Pulmonary artery endothelial cell (primary cell): ENCODE measurements around the gene CCT6B. TPM values are rescaled to one million over a fixed set of nuclear protein-coding genes. Genes with fewer than 3 reads are reported as not detected.
"Not testable (repeated sequence)": the region's sequence is repeated elsewhere in the genome, so short reads cannot be mapped to it uniquely, and the experiment has no call there.

Experiments used
- DNase-seq: peaks from one replicate; pipeline ENCODE4 v3.0.0-alpha.2; 2011; ENCODE audit warnings: low read depth, low spot score
- total RNA-seq: library from RNA; depleted of rRNA; stranded (reverse); fragments of >200 nt; gene quantifications from 2 replicates; pipeline ENCODE4 v1.2.3, GENCODE V29; 2014

Gene CCT6B
- 0.11 and 0.59 TPM in 2 replicates for total RNA-seq

DNA sequence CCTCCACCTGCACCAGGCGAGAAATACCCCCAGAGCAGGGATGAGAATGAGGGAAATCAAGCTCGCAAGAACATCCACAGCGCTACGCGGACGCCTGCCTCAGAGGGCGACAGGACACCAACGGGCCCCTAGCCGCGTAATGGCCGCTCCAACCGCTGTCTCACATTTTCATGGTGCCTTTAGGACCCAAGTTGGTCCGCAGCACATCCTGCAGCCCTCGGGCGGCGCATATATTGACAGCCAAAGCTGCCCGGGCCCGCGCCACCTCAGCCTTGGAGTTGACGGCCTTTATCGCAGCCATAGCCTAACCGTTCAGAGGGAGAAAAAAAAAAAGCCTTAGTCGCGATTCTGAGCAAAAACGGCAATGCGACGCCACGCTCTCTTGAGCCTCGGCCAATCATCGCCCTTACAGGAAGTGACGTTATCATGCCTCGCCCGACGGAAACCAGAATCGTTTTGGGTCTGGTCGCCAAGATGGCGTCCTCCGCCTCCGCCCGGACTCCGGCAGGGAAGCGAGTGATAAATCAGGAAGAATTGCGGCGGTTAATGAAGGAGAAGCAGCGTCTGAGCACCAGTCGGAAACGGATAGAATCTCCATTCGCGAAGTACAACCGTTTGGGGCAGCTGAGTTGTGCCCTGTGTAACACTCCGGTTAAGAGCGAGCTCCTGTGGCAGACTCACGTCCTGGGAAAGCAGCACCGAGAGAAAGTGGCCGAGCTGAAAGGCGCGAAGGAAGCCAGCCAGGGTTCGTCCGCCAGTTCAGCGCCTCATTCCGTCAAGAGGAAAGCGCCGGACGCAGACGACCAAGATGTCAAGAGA is at the start of gene CCT6B, which contains the start of gene ZNF830:
Gene CCT6B (minus strand): TSS at position 368 of the 819 bp plus-strand sequence. CDS start 67 bp downstream, at position 301.
Gene ZNF830 (plus strand): TSS at position 448 of the 819 bp plus-strand sequence. CDS start 27 bp downstream, at position 475.
- DNase-seq, result peak; percentile 90

GRCh38 chr17:35010093-35010492 is 48.8 kb upstream of the CCT6B start:
- no peak for DNase-seq

- no peak for DNase-seq
Observed at GRCh38 chr17:35006961-35007360, 45.7 kb upstream of the CCT6B start.

DNA sequence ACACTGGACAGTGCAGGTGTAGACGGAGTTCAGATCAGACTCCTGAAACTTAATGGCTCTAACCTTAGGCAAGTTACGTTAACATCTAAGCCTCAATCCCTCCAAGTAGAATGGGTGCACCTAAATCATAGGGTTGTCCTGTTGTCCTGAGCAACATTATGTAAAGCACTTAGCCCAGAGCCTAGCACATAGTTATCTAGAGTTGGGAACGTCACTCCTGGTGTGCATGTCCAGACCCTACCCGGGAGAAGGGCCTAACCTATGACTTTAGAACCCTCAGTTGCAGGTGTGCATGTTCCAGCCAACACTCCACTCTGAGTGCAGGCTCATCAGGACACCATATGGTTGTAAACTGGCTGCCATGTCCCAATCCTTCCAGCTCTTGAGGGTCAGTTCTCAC is 45.1 kb upstream of the CCT6B start:
- no peak for DNase-seq

DNA sequence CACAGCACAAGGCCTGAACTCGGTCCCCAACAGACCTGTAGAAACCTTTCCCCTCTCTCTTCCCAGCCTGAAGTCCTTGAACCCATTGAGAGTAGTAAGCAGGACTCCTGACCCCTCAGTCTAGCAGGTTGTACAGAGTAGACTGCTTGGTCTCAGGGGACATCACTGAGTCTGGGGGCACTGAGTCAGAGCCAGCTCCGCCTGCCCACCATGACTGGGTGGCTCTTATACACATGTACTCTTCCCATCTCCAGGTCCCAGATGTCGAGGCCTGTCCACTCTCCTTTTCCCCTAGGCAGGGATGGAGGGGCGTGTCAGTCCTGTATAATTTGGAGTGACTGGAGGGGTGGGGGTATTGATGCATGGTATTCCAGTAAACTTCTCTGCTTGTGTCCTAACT is 42.5 kb upstream of the CCT6B start:
- DNase-seq, result no peak

DNA sequence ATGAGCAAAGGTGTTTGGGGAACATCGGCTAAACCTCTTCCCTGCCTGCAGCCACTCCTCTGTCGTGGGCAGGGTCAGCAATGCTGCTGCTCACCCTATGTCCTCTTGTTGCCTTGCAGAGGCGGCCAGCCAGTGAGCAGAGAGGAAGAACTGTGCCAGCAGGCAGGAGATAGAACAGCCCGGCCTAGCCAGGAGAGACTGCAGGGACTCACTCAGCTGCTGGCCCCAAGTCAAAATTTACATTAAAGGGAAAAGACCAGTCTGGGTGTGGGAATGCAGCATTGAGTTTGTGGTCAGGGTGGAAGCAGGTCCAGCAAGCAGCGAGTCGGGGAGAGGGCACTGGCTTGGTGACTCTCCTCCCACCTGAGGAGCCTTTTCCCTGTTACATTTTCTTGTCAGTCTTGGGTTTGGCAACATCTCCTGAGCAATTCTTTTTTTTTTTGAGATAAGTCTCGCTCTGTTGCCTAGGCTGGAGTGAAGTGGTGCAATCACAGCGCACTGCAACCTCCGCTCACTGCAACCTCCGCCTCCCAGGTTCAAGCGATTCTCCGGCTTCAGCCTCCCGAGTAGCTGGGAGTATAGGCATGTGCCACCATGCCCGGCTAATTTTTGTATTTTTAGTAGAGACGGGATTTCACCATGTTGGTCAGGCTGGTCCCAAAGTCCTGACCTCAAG is 41.8 kb upstream of the CCT6B start:
- DNase-seq, result no peak

- DNase-seq, result no peak
Observed at GRCh38 chr17:35001549-35001948, 40.3 kb upstream of the CCT6B start.

GRCh38 chr17:35000965-35001364 is 39.7 kb upstream of the CCT6B start:
- not testable (repeated sequence) for DNase-seq

GRCh38 chr17:34999456-34999855 is 38.2 kb upstream of the CCT6B start:
- DNase-seq, result no peak

DNA sequence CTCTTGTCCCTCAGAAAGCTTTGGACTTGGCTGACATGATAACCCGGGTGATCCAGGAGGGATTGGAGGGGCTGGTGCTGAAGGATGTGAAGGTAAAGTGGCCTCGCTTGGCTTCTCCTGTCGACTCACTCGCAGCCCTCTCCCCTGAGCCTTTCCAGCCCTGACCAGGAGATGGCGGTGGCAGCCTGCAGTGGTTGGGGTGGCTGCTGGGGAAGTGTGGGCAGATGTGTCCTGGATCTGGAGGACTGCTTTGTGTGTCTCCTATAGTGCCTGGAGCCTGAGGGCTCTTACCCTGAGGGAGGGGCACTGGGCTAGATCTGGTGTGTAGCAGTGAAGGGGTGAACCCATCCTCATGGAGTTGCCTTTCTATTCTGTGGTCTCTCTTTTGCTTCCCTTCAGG is 36.9 kb upstream of the CCT6B start:
- DNase-seq, result peak; percentile 45

DNA sequence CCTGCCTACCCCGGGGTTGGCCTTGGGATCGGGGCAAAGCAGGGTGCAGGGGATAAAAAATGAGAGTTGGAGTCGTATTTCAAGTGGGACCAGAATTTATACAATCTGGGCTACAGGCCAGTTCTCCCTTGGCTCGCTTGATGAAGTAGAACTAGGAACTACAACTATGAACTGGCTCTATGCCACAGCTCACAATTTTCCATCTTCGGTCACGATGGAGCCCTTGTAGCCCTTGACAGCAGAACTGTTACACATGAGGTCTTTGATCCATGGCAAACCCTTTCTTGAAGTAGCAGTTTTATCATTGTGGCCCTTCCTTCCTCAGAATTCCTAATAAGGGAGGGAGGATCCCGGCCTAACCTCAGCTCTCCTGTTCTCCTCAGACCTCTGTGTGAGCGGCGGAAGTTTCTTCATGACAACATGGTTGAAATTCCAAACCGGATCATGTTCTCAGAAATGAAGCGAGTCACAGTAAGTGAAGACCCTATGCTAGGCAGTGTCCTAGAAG is 36.1 kb upstream of the CCT6B start:
- DNase-seq, result no peak

- no peak for DNase-seq
Observed at GRCh38 chr17:34996422-34997285, 35.4 kb upstream of the CCT6B start.

DNA sequence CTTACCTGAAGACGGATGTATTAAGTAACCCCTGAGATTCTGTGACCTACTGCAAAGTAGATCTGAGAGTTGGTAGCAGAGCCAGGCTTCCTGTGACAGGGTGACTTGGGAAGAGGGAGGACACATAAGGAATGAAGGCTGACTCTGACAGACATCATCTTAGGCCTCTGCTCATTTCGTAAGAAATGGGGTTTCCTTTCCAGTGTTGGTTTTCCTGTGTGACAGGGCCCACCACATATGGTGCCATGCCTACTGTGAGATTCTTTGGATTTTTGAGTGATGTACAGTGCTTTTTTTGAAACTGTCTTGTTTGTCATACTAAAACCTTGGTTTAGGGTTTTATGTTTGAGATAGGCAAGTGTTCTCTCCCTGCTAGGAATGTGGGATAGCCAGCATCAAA is 31.8 kb upstream of the CCT6B start:
- DNase-seq, result no peak

GRCh38 chr17:34991606-34992005 is 30.3 kb upstream of the CCT6B start:
- no peak for DNase-seq

DNA sequence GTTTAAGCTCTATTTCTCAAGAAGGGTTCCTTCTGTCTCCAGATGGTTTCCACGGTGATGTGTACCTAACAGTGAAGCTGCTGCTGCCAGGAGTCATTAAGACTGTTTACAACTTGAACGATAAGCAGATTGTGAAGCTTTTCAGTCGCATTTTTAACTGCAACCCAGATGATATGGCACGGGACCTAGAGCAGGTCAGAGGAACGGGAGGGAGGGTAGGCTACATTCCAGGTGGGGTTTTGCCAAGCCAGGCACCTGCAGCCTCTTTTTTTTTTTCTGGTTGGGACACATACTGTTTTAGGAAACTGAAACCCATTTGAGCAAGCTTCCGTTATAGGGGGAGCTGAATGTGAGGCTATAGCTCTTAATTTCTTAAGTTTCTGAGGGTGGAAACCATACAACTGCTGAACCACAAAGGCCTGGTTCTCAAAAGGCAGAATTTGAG is 29.7 kb upstream of the CCT6B start:
- no peak for DNase-seq

GRCh38 chr17:34989473-34989872 is 28.2 kb upstream of the CCT6B start:
- no peak for DNase-seq

DNA sequence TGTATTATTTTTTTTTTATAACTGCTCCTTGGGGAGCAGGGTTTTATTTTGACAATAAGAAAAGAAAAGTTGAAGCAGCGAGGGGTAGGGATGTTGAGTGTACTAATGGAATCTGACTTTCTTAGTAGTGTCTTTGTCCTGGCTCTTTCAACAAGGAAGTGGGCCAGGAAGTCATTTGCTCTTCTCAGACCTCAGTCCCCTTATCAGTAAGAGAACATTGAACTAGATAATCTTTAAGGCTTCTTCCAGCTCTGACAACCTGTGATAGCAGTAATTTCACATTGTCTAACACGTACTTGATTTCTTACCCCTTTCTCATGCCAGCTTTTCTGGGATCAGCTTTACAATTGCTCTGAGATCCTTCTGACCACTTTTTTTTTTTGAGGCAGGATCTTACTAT is 27.4 kb upstream of the CCT6B start:
- no peak for DNase-seq

- no peak for DNase-seq
Observed at GRCh38 chr17:34987232-34987631, 26.0 kb upstream of the CCT6B start.

- DNase-seq, result no peak
Observed at GRCh38 chr17:34981538-34982241, 20.4 kb upstream of the CCT6B start.

GRCh38 chr17:34980681-34981537 is 19.6 kb upstream of the CCT6B start:
- DNase-seq, result peak; percentile 53
